ENCODE measurements around the gene LENG8. TPM values are rescaled to one million over a fixed set of nuclear protein-coding genes. Genes with fewer than 3 reads are reported as not detected.
"Not testable (repeated sequence)": the region's sequence is repeated elsewhere in the genome, so short reads cannot be mapped to it uniquely, and the experiment has no call there.

LENG8 gene
- polyA plus RNA-seq, 3 donors: 3.6 to 341 (median 5.8) TPM

DNA sequence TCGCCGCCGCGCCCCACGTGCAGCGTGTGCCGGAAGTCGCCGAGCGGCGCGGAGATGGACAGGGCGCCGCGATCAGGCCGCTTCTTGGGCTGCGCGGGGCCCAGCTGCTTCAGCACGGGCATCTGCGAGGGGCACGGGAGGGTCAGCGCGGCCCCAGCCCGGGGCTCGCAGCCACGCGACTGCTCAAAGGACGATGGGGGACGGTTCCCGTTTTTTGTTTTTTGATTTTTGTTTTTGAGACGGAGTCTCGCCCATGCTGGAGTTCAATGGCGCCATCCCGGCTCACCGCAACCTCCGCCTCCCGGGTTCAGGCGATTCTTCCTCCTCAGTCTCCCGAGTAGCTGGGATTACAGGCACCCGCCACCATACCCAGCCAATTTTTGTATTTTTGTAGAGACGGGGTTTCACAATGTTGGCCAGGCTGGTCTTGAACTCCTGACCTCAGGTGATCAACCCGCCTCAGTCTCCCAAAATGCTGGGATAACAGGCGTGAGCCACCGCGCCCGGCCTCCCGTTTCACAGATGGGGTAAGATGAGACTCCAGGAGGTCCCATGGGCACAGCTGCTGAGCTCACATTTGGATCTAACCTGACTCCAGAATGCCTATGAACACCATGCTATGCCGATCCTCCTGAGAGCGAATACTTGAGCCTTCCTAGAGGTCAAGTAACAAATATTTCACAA, 16.6 kb downstream of the LENG8 start:
- intact Hi-C loops (cut with micrococcal nuclease): no loop called here
- no peak for DNase-seq
- Histone ChIP-seq H3K4me3 (replicated peaks in 1 of 3; ENCODE audit: low read depth in 2 of 3, low read length in 3 of 3) (no peak overlapping the region), H3K4me2 (replicated peaks; ENCODE audit: extremely low read depth, low read length, poor library complexity, severe bottlenecking) (peak overlapping the region; percentile 94), H4K20me1 (ENCODE audit: insufficient read depth, low read length) (peaks cover 24% of the 10 kb centered on the region), H3K9me3 (replicated peaks in 1 of 2; ENCODE audit: control insufficient read depth in 1 of 2, insufficient read depth in 1 of 2, low read length in 2 of 2) (peaks cover 3% of the 10 kb centered on the region in 2 donors), H3K27me3 (ENCODE audit: control insufficient read depth in 2 of 2, insufficient read depth in 2 of 2, low read length in 2 of 2) (peaks cover 14 to 44% of the 10 kb centered on the region in 2 donors), H3K36me3 (replicated peaks in 1 of 2; ENCODE audit: control insufficient read depth in 1 of 2, insufficient read depth in 2 of 2, low read length in 2 of 2) (peaks cover 17% of the 10 kb centered on the region in 2 donors), H3K9ac (ENCODE audit: insufficient read depth, low read length, poor library complexity, severe bottlenecking) (no peak overlapping the region), H2AFZ (ENCODE audit: insufficient read depth, low read depth, low read length, poor library complexity, severe bottlenecking) (no peak overlapping the region), H3K27ac (ENCODE audit: low read depth in 1 of 2, low read length in 2 of 2) (no peak overlapping the region), H3K4me1 (ENCODE audit: control insufficient read depth in 1 of 2, insufficient read depth in 2 of 2, low read length in 2 of 2) (peaks cover 33 to 42% of the 10 kb centered on the region in 2 donors), H3K79me2 (ENCODE audit: insufficient read depth, low read length) (peaks cover 12% of the 10 kb centered on the region)
- WGBS (ENCODE audit: insufficient coverage): 75% methylated on average over 39 of the region's 49 CpGs
- H3K9me3 Mint-ChIP-seq: peaks cover 3 to 22% (median 15%) of the 10 kb centered on the region in 7 donors
- no peak for TF ChIP-seq CTCF (IDR thresholded peaks at IDR 0.05)
- H3K4me3 Mint-ChIP-seq: peak overlapping the region; percentile 50 to 75
- H3K27ac Mint-ChIP-seq: no peak overlapping the region
- peaks cover 15 to 16% of the 10 kb centered on the region in 2 donors for H3K36me3 Mint-ChIP-seq
- peaks cover 29% of the 10 kb centered on the region for H3K4me1 Mint-ChIP-seq
- peaks cover 37 to 53% (median 47%) of the 10 kb centered on the region in 3 donors for H3K27me3 Mint-ChIP-seq (ENCODE audit: low read depth in 3 of 3)

DNA sequence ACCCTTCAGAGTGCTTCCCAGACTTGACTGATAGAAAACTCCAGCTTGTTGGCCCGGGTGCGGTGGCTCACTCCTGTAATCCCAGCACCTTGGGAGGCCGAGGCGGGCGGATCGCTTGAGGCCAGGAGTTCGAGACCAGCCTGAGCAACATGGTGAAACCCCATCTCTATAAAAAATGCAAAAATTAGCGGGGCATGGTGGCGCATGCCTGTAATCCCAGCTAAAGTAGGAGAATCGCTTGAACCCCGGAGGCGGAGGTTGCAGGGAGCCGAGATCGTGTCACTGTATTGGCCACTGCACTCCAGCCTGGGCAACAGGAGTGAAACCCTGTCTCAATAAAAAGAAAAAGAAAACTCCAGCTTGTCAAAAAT, 17.1 kb downstream of the LENG8 start:
- H3K27ac Mint-ChIP-seq; H3K9me3 ChIP-seq (replicated peaks in 1 of 2; ENCODE audit: control insufficient read depth in 1 of 2, insufficient read depth in 1 of 2, low read length in 2 of 2); H3K4me3 ChIP-seq (replicated peaks in 1 of 3; ENCODE audit: low read depth in 2 of 3, low read length in 3 of 3); H3K4me2 ChIP-seq (replicated peaks; ENCODE audit: extremely low read depth, low read length, poor library complexity, severe bottlenecking); H3K9ac ChIP-seq (ENCODE audit: insufficient read depth, low read length, poor library complexity, severe bottlenecking); intact Hi-C loops (cut with micrococcal nuclease); H3K27ac ChIP-seq (ENCODE audit: low read depth in 1 of 2, low read length in 2 of 2); DNase-seq; H2AFZ ChIP-seq (ENCODE audit: insufficient read depth, low read depth, low read length, poor library complexity, severe bottlenecking): not testable (repeated sequence)
- Histone ChIP-seq H4K20me1 (ENCODE audit: insufficient read depth, low read length) (peaks cover 19% of the 10 kb centered on the region), H3K27me3 (ENCODE audit: control insufficient read depth in 2 of 2, insufficient read depth in 2 of 2, low read length in 2 of 2) (peaks cover 19 to 50% of the 10 kb centered on the region in 2 donors), H3K4me1 (ENCODE audit: control insufficient read depth in 1 of 2, insufficient read depth in 2 of 2, low read length in 2 of 2) (peaks cover 34 to 41% of the 10 kb centered on the region in 2 donors), H3K79me2 (ENCODE audit: insufficient read depth, low read length) (peaks cover 10% of the 10 kb centered on the region), H3K36me3 (replicated peaks in 1 of 2; ENCODE audit: control insufficient read depth in 1 of 2, insufficient read depth in 2 of 2, low read length in 2 of 2) (peaks cover 12% of the 10 kb centered on the region in 2 donors)
- peaks cover 11 to 12% of the 10 kb centered on the region in 2 donors for H3K36me3 Mint-ChIP-seq
- WGBS (ENCODE audit: insufficient coverage): 98% methylated on average over 7 of the region's 14 CpGs
- peaks cover 32% of the 10 kb centered on the region for H3K4me1 Mint-ChIP-seq
- peaks cover 4 to 26% (median 15%) of the 10 kb centered on the region in 7 donors for H3K9me3 Mint-ChIP-seq
- peak overlapping the region in 1 of 2 donors; percentile 75 for H3K4me3 Mint-ChIP-seq
- H3K27me3 Mint-ChIP-seq (ENCODE audit: low read depth in 3 of 3): peaks cover 41 to 58% (median 53%) of the 10 kb centered on the region in 3 donors

Measured in CD14-positive monocyte (primary cell).